ENCODE measurements around the gene TOB2.

The TOB2 gene

GRCh38 chr22:41480397-41480735, 33.8 kb upstream of the TOB2 start:
- Histone ChIP-seq H3K27ac (ENCODE audit: low read depth, low read length) (no peak overlapping the region), H3K9ac (ENCODE audit: low read length) (no peak overlapping the region), H3K9me3 (ENCODE audit: control insufficient read depth, insufficient read depth, low read depth, low read length) (no peaks in the 10 kb centered on the region), H3K27me3 (ENCODE audit: control insufficient read depth, insufficient read depth, low read length) (no peaks in the 10 kb centered on the region), H3K4me3 (ENCODE audit: low read depth, low read length) (no peak overlapping the region), H3K36me3 (ENCODE audit: control insufficient read depth, insufficient read depth, low read length) (no peaks in the 10 kb centered on the region), H3K4me1 (ENCODE audit: control insufficient read depth, insufficient read depth, low read length) (peaks cover 38% of the 10 kb centered on the region)

DNA sequence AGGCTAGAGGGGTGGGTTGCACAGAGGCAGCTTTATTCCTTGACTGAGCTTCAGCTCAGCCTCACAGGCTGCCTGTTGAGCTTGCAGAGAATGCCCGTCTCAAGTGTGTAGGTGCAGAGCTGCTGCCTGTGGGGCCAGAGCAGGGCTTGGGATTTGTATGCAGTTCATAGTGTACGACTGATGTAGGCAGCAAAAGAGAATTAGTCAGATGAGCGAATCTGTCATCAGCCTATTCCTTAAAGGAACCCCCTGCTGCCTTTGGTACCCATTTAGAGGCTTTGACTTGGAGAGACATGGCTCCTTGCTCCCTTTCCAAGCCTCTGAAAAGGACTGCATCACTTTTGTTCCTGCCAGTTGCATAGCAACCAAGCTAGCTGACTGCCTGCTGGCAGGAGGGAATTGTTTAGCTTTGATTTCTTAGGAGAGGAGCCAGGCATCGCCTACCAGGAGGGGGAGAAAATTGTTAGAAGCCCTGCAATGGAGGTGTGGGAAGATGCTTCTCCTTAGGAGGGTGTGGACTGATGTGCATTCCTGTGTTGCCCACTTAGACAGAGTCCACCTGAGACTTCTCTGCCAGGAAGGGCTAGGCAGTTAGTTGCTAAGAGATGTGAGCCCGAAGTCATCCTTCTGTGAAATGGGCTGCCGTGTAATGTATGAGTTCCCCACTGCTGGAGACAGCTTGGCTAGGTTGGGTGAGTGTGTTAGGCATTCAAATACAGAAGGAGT, 33.2 kb upstream of the TOB2 start:
- H3K4me3 ChIP-seq (ENCODE audit: low read depth, low read length): no peak overlapping the region
- H3K4me1 ChIP-seq (ENCODE audit: control insufficient read depth, insufficient read depth, low read length): peaks cover 38% of the 10 kb centered on the region
- no peak overlapping the region for H3K9ac ChIP-seq (ENCODE audit: low read length)
- H3K27ac ChIP-seq (ENCODE audit: low read depth, low read length): no peak overlapping the region
- no peaks in the 10 kb centered on the region for H3K9me3 ChIP-seq (ENCODE audit: control insufficient read depth, insufficient read depth, low read depth, low read length)
- H3K36me3 ChIP-seq (ENCODE audit: control insufficient read depth, insufficient read depth, low read length): no peaks in the 10 kb centered on the region
- no peaks in the 10 kb centered on the region for H3K27me3 ChIP-seq (ENCODE audit: control insufficient read depth, insufficient read depth, low read length)

DNA sequence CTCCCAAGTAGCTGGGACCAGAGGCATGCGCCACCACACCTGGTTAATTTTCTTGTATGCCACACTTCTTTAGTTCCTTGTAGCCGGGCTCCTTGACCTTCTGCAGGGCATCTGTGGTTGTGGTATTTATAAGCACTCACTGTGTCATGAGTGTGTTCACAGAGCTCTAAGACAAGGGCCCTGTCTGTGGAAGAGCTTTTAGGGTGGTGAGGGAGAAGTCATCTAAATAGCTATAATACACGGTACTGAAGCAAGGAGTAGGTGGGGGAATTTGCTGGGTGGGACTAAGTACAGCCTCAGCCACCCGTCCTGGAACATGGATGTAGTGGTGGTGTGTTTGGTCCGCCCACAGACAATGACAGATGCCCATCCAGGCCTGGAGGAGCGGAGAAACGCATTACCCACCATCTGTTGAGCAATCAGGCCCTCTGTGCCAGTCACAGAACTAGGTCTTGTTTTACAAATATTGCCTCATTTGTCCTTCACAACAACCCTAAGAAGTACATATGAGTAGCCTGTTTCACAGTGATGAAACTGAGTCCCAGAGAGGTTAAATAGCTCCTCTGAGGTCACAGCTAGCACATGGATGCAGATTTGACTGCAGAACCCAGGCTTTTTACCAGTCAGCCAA, 32.4 kb upstream of the TOB2 start:
- Histone ChIP-seq H3K9me3 (ENCODE audit: control insufficient read depth, insufficient read depth, low read depth, low read length) (no peaks in the 10 kb centered on the region), H3K4me1 (ENCODE audit: control insufficient read depth, insufficient read depth, low read length) (peaks cover 38% of the 10 kb centered on the region), H3K36me3 (ENCODE audit: control insufficient read depth, insufficient read depth, low read length) (no peaks in the 10 kb centered on the region), H3K4me3 (ENCODE audit: low read depth, low read length) (no peak overlapping the region), H3K27ac (ENCODE audit: low read depth, low read length) (no peak overlapping the region), H3K27me3 (ENCODE audit: control insufficient read depth, insufficient read depth, low read length) (no peaks in the 10 kb centered on the region), H3K9ac (ENCODE audit: low read length) (no peak overlapping the region)

- Histone ChIP-seq H3K27me3 (ENCODE audit: control insufficient read depth, insufficient read depth, low read length) (no peaks in the 10 kb centered on the region), H3K4me1 (ENCODE audit: control insufficient read depth, insufficient read depth, low read length) (peaks cover 38% of the 10 kb centered on the region), H3K9ac (ENCODE audit: low read length) (no peak overlapping the region), H3K4me3 (ENCODE audit: low read depth, low read length) (no peak overlapping the region), H3K9me3 (ENCODE audit: control insufficient read depth, insufficient read depth, low read depth, low read length) (no peaks in the 10 kb centered on the region), H3K27ac (ENCODE audit: low read depth, low read length) (no peak overlapping the region), H3K36me3 (ENCODE audit: control insufficient read depth, insufficient read depth, low read length) (no peaks in the 10 kb centered on the region)
These were observed 31.9 kb upstream of the TOB2 start for GRCh38 chr22:41478473-41478872.

DNA sequence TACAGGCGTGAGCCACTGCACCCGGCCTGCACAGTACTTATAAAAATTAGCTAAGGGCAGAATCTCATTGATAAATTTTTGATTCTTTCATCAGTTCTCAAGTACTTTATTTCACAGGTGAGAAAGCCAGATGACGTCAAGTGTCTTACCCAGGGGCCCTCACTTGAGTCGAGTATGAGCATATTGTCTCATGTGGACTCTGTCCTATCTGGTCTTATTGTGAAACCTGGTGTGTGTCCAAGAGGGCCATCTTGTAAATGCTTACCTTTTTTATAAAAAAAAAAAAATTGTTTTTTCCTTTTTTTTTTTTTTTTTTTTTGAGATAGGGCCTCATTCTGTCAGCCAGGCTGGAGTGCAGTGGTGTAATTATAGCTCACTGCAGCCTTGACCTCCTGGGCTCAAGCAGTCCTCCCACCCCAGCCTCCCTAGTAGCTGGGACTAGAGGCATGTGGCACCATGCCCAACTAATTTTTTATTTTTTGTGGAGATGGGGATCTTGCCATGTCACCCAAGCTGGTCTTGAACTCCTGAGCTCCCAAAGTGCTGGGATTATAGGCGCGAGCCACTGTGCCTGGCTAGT, 28.4 kb upstream of the TOB2 start:
- Histone ChIP-seq H3K27ac (ENCODE audit: low read depth, low read length) (no peak overlapping the region), H3K4me3 (ENCODE audit: low read depth, low read length) (no peak overlapping the region), H3K27me3 (ENCODE audit: control insufficient read depth, insufficient read depth, low read length) (no peaks in the 10 kb centered on the region), H3K4me1 (ENCODE audit: control insufficient read depth, insufficient read depth, low read length) (peaks cover 10% of the 10 kb centered on the region), H3K36me3 (ENCODE audit: control insufficient read depth, insufficient read depth, low read length) (no peaks in the 10 kb centered on the region), H3K9ac (ENCODE audit: low read length) (no peak overlapping the region), H3K9me3 (ENCODE audit: control insufficient read depth, insufficient read depth, low read depth, low read length) (no peaks in the 10 kb centered on the region)

DNA sequence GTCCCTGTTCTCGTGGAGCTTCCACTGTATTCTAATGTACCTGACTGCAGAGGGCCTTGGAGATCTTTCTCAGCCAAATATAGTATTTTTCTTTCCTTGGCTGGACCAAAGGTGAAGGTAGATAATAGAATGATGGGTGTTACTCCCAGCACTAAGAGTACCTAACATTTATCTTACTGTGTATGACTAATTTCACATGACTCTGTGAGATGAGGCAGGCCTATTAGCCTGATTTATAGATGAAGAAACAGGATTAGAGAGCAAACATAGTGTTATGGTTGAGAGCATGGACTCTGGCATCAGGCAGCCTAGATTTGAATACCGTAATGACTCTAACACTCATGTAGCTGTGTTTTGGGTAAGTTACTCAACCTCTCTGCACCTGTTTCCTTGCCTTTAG, 25.0 kb upstream of the TOB2 start:
- no peak overlapping the region for H3K4me3 ChIP-seq (ENCODE audit: low read depth, low read length)
- no peak overlapping the region for H3K27ac ChIP-seq (ENCODE audit: low read depth, low read length)
- H3K36me3 ChIP-seq (ENCODE audit: control insufficient read depth, insufficient read depth, low read length): peaks cover 13% of the 10 kb centered on the region
- no peak overlapping the region for H3K9ac ChIP-seq (ENCODE audit: low read length)
- no peaks in the 10 kb centered on the region for H3K27me3 ChIP-seq (ENCODE audit: control insufficient read depth, insufficient read depth, low read length)
- no peaks in the 10 kb centered on the region for H3K9me3 ChIP-seq (ENCODE audit: control insufficient read depth, insufficient read depth, low read depth, low read length)
- peaks cover 4% of the 10 kb centered on the region; the same call in 1 of the 2 replicates for H3K4me1 ChIP-seq (ENCODE audit: control insufficient read depth, insufficient read depth, low read length)

DNA sequence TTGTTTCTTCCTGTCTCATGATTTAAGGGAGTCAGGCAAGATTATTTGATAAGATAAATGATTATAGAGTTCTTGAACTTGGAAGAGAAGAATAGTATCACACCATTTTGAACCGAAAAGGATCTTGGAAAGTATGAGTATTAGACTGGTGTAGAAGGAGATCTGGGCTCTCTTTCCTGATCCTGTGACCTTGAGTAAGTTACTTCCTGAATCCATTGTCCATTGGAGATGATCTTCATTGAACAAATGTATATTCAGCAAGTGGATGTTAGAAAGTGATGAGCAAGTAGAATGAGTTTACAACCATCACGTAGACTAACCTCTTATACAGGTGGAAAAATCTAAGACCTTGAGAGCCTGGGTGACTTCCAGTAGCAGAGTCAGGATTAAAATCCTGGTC, 24.3 kb upstream of the TOB2 start:
- Histone ChIP-seq H3K27ac (ENCODE audit: low read depth, low read length) (no peak overlapping the region), H3K9ac (ENCODE audit: low read length) (no peak overlapping the region), H3K36me3 (ENCODE audit: control insufficient read depth, insufficient read depth, low read length) (peaks cover 20% of the 10 kb centered on the region), H3K4me3 (ENCODE audit: low read depth, low read length) (no peak overlapping the region), H3K27me3 (ENCODE audit: control insufficient read depth, insufficient read depth, low read length) (no peaks in the 10 kb centered on the region), H3K4me1 (ENCODE audit: control insufficient read depth, insufficient read depth, low read length) (peaks cover 4% of the 10 kb centered on the region; the same call in 1 of the 2 replicates), H3K9me3 (ENCODE audit: control insufficient read depth, insufficient read depth, low read depth, low read length) (no peaks in the 10 kb centered on the region)

GRCh38 chr22:41469218-41469851, 22.7 kb upstream of the TOB2 start:
- H3K36me3 ChIP-seq (ENCODE audit: control insufficient read depth, insufficient read depth, low read length): peaks cover 34% of the 10 kb centered on the region
- peak overlapping the region; percentile 96 for H3K27ac ChIP-seq (ENCODE audit: low read depth, low read length)
- peak overlapping the region; percentile 98 for H3K9ac ChIP-seq (ENCODE audit: low read length)
- H3K4me1 ChIP-seq (ENCODE audit: control insufficient read depth, insufficient read depth, low read length): peaks cover 4% of the 10 kb centered on the region; the same call in 1 of the 2 replicates
- peak overlapping the region; percentile 94 for H3K4me3 ChIP-seq (ENCODE audit: low read depth, low read length)
- no peaks in the 10 kb centered on the region for H3K9me3 ChIP-seq (ENCODE audit: control insufficient read depth, insufficient read depth, low read depth, low read length)
- H3K27me3 ChIP-seq (ENCODE audit: control insufficient read depth, insufficient read depth, low read length): no peaks in the 10 kb centered on the region

GRCh38 chr22:41468381-41469217, 22.0 kb upstream of the TOB2 start, which contains the start of the genes ACO2 and PHF5A:
TSS of gene ACO2 (plus strand) at chr22:41469117. CDS start at chr22:41469147, 30 bp downstream.
TSS of gene PHF5A (minus strand) at chr22:41468692. CDS start at chr22:41468653, 39 bp downstream.
- H3K27ac ChIP-seq (ENCODE audit: low read depth, low read length): peak within 1 kb of the TSS; percentile 96
- peaks cover 42% of the 10 kb centered on the region for H3K36me3 ChIP-seq (ENCODE audit: control insufficient read depth, insufficient read depth, low read length)
- peaks cover 4% of the 10 kb centered on the region; the same call in 1 of the 2 replicates for H3K4me1 ChIP-seq (ENCODE audit: control insufficient read depth, insufficient read depth, low read length)
- no peaks in the 10 kb centered on the region for H3K9me3 ChIP-seq (ENCODE audit: control insufficient read depth, insufficient read depth, low read depth, low read length)
- H3K27me3 ChIP-seq (ENCODE audit: control insufficient read depth, insufficient read depth, low read length): no peaks in the 10 kb centered on the region
- peak within 1 kb of the TSS; percentile 98 for H3K9ac ChIP-seq (ENCODE audit: low read length)
- peak within 1 kb of the TSS; percentile 94 for H3K4me3 ChIP-seq (ENCODE audit: low read depth, low read length)

DNA sequence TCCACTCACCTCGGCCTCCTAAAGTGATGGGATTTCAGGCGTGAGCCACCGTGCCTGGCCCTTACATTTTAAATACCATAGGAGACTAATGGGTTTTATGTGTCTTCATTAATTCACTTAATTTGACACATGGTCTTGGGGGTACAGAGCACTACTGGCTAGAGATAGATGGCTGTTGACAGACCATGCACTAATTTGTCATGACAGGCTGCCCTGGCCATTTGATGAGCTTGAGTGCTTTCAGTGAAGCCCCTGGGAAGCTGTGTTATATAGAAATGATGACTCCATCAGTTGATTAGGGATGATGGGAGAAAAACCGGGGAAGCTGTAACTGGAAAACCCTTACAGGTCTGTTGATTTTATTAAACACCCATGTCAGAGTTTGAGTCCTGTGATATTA, 15.3 kb upstream of the TOB2 start:
- Histone ChIP-seq H3K9ac (ENCODE audit: low read length) (no peak overlapping the region), H3K36me3 (ENCODE audit: control insufficient read depth, insufficient read depth, low read length) (peaks cover 87% of the 10 kb centered on the region), H3K9me3 (ENCODE audit: control insufficient read depth, insufficient read depth, low read depth, low read length) (no peaks in the 10 kb centered on the region), H3K27me3 (ENCODE audit: control insufficient read depth, insufficient read depth, low read length) (no peaks in the 10 kb centered on the region), H3K4me3 (ENCODE audit: low read depth, low read length) (no peak overlapping the region), H3K4me1 (ENCODE audit: control insufficient read depth, insufficient read depth, low read length) (no peaks in the 10 kb centered on the region), H3K27ac (ENCODE audit: low read depth, low read length) (no peak overlapping the region)
